ENCODE data around the gene PLCL2. TPM values are rescaled to one million over a fixed set of nuclear protein-coding genes. Genes with fewer than 3 reads are reported as not detected.

PLCL2 gene
- total and polyA plus RNA-seq, 4 donors: 1.5 to 16.5 (median 9.4) TPM

GRCh38 chr3:17046623-17047022 is 161.9 kb downstream of the PLCL2 start:
- Histone ChIP-seq H3K4me1 (ENCODE audit: control insufficient read depth in 4 of 4, insufficient read depth in 4 of 4, low read length in 3 of 4) (no peaks in the 10 kb centered on the region), H3K36me3 (ENCODE audit: control insufficient read depth in 4 of 4, insufficient read depth in 3 of 4, low read depth in 1 of 4, low read length in 3 of 4) (peaks cover 0 to 15% (median 6%) of the 10 kb centered on the region in 4 donors), H3K27ac (ENCODE audit: low read depth in 1 of 2, low read length in 2 of 2) (no peak overlapping the region), H3K27me3 (ENCODE audit: control insufficient read depth in 4 of 4, insufficient read depth in 4 of 4, low read length in 3 of 4) (no peaks in the 10 kb centered on the region), H3K9ac (ENCODE audit: low read depth in 1 of 2, low read length in 2 of 2) (no peak overlapping the region), H3K9me3 (ENCODE audit: control insufficient read depth in 4 of 4, low read length in 3 of 4) (no peaks in the 10 kb centered on the region), H3K4me3 (ENCODE audit: low read depth in 1 of 3, low read length in 3 of 3) (no peak overlapping the region)
- 97% methylated on average over 2 of the region's 2 CpGs for WGBS
- no peak for DNase-seq (ENCODE audit: low spot score)
- no peak for TF ChIP-seq FOXA1 (IDR thresholded peaks at IDR 0.05)
- TF ChIP-seq, protein P1, sequence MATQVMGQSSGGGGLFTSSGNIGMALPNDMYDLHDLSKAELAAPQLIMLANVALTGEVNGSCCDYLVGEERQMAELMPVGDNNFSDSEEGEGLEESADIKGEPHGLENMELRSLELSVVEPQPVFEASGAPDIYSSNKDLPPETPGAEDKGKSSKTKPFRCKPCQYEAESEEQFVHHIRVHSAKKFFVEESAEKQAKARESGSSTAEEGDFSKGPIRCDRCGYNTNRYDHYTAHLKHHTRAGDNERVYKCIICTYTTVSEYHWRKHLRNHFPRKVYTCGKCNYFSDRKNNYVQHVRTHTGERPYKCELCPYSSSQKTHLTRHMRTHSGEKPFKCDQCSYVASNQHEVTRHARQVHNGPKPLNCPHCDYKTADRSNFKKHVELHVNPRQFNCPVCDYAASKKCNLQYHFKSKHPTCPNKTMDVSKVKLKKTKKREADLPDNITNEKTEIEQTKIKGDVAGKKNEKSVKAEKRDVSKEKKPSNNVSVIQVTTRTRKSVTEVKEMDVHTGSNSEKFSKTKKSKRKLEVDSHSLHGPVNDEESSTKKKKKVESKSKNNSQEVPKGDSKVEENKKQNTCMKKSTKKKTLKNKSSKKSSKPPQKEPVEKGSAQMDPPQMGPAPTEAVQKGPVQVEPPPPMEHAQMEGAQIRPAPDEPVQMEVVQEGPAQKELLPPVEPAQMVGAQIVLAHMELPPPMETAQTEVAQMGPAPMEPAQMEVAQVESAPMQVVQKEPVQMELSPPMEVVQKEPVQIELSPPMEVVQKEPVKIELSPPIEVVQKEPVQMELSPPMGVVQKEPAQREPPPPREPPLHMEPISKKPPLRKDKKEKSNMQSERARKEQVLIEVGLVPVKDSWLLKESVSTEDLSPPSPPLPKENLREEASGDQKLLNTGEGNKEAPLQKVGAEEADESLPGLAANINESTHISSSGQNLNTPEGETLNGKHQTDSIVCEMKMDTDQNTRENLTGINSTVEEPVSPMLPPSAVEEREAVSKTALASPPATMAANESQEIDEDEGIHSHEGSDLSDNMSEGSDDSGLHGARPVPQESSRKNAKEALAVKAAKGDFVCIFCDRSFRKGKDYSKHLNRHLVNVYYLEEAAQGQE (IDR thresholded peaks at IDR 0.05): no peak
- TF ChIP-seq YY1 (IDR thresholded peaks at IDR 0.05): no peak
- no peak for TF ChIP-seq JUND (IDR thresholded peaks at IDR 0.05)
- TF ChIP-seq FOXA2 (IDR thresholded peaks at IDR 0.05): no peak
- no peak for TF ChIP-seq HNF4A (conservative IDR thresholded peaks at IDR 0.05)
- no peak for TF ChIP-seq RXRA (IDR thresholded peaks at IDR 0.05)
- no peak for TF ChIP-seq CTCF (IDR thresholded peaks at IDR 0.05; ENCODE audit: low read depth, low read length, missing input control)
- TF ChIP-seq, protein P2, sequence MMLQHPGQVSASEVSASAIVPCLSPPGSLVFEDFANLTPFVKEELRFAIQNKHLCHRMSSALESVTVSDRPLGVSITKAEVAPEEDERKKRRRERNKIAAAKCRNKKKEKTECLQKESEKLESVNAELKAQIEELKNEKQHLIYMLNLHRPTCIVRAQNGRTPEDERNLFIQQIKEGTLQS (IDR thresholded peaks at IDR 0.05): no peak
- no peak for TF ChIP-seq NR2F2 (IDR thresholded peaks at IDR 0.05)
- no peak for TF ChIP-seq RAD21 (IDR thresholded peaks at IDR 0.05)
- no peak for TF ChIP-seq ZBTB33 (IDR thresholded peaks at IDR 0.05)
- no peak for TF ChIP-seq TAF1 (conservative IDR thresholded peaks at IDR 0.05)
- no peak for TF ChIP-seq HNF4G (IDR thresholded peaks at IDR 0.05)
- no peak for TF ChIP-seq MAX (IDR thresholded peaks at IDR 0.05)
- no peak for TF ChIP-seq EGR1 (IDR thresholded peaks at IDR 0.05; ENCODE audit: low read depth in 2 of 2)
- TF ChIP-seq SP1 (IDR thresholded peaks at IDR 0.05): no peak
- TF ChIP-seq GABPA (IDR thresholded peaks at IDR 0.05 in 1 of 2, conservative IDR thresholded peaks at IDR 0.05 in 1 of 2): no peak
